GM12873 (cell line): Measurements from ENCODE around the gene FER1L5.

ENCODE experiments used
- TF ChIP-seq, protein P1 (sequence below): IDR thresholded peaks from 2 replicates; pipeline ENCODE4 v1.5.1; 2012; ENCODE audit warnings: low read depth, mild to moderate bottlenecking, moderate library complexity, low read length, control low read depth; ENCODE audit not compliant: insufficient read depth; ENCODE audit errors: missing control alignments

The FER1L5 gene

GRCh38 chr2:96604104-96604503, 38.5 kb upstream of the FER1L5 start:
- TF ChIP-seq, protein P1, sequence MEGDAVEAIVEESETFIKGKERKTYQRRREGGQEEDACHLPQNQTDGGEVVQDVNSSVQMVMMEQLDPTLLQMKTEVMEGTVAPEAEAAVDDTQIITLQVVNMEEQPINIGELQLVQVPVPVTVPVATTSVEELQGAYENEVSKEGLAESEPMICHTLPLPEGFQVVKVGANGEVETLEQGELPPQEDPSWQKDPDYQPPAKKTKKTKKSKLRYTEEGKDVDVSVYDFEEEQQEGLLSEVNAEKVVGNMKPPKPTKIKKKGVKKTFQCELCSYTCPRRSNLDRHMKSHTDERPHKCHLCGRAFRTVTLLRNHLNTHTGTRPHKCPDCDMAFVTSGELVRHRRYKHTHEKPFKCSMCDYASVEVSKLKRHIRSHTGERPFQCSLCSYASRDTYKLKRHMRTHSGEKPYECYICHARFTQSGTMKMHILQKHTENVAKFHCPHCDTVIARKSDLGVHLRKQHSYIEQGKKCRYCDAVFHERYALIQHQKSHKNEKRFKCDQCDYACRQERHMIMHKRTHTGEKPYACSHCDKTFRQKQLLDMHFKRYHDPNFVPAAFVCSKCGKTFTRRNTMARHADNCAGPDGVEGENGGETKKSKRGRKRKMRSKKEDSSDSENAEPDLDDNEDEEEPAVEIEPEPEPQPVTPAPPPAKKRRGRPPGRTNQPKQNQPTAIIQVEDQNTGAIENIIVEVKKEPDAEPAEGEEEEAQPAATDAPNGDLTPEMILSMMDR = peak; percentile 31

- TF ChIP-seq, protein P1 = no peak
These were observed 33.8 kb upstream of the FER1L5 start for GRCh38 chr2:96608469-96609455.

DNA sequence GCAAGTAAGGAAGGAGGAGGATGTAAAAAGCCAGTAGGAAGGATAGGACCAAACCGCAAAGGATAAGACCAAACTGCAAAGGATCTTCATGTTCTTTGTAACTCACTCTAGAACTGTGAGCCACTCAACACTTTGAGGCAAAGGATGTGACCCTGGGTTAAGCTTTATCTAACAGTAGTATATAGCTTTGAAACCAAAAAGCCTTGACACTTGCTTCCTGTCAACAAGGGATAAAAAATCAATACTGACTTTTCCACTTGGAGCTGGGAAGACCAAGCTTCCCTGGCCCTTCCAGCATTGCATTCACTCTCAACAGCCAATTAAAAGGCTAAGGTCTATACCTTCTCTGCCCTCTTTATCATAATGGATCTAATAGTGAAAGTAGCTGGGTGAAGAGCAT, 26.4 kb upstream of the FER1L5 start:
- TF ChIP-seq, protein P1 = no peak

DNA sequence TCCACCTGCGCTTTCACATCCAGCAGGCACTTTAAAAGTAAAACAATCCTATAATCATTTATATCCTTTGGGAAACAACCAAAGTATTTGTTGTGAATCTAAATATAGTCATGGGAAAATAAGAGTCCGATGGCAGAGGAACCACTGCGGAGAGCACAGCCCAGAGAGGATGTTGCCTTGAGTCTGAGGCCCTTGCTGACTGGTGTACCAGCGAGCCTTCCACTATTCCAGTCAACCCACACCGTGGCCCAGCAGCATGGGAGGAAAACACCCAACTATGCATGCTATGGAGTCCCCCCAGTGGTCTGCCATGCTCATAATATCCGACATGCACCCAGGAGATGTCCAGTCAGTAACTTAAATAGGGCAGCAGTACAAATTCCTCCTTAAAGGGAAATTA, 26.0 kb upstream of the FER1L5 start:
- TF ChIP-seq, protein P1 = no peak

DNA sequence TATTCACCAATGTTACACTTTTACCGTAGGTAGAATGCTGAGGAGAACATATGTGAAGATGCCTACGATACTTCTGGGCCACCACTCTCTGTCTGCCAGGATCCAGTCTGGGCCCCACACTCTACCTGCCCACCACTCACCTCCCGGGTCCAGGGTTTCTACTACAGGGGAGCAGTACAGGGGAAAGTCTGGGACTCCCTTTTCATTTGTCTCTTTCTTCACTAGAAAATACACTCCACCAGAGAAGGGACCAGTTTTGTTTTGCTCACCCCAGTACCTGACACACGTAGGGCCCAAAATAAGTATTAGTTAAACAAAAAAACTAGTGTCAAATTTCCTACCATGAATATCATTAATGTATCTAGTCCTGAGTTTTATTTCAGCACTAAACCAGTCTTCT, 25.6 kb upstream of the FER1L5 start:
- TF ChIP-seq, protein P1 = no peak

- TF ChIP-seq, protein P1 = no peak
These were observed 23.8 kb upstream of the FER1L5 start for GRCh38 chr2:96618596-96619283.

- TF ChIP-seq, protein P1 = no peak
These were observed 20.0 kb upstream of the FER1L5 start for GRCh38 chr2:96622544-96622943.
